ENCODE measurements around the gene POLR2J3.
"Not testable (repeated sequence)": the region's sequence is repeated elsewhere in the genome, so short reads cannot be mapped to it uniquely, and the experiment has no call there.

Gene POLR2J3

DNA sequence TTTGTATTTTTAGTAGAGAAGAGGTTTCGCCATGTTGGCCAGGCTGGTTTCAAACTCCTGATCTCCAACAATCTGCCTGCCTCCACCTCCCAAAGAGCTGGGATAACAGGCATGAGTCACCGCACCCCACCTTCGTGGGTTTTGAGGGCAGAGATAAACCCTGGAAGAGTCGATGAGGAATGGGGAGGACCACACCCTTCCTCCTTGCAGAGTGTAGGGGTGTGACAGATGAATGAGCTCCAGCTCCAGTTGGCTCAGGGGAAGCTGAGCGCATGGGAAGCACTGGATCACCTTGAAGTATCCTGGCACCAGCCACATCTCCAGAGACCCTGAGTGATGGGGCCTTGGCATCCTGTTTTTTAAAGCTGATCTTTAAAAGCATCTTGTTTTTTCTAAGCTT lies 11.1 kb upstream of the POLR2J3 start:
- not testable (repeated sequence) for H3K4me3 ChIP-seq (ENCODE audit: insufficient read depth, low read depth, low read length, poor library complexity, severe bottlenecking); H3K4me1 ChIP-seq (ENCODE audit: control insufficient read depth, insufficient read depth, low read length, poor library complexity, severe bottlenecking)

DNA sequence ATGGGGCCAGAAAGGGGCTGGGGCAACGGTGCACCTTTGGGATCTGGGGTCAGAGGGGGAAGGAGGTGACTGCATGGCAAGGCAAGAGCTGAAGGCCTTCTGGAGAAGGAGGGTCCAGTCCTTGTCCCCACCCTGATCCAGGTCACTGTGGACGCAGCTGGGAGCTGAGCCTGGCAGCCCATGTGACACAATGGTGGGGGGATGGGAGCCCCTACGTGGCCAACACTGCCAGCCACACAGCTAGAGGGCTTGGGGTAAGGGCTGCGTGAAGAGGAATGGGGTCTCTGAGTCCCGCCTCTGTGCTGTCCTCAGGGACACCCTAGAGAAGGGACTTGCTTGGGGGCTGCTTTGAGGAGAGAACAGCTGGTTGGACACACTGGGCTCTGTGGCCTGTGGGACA lies 9.3 kb upstream of the POLR2J3 start:
- H3K4me3 ChIP-seq (ENCODE audit: insufficient read depth, low read depth, low read length, poor library complexity, severe bottlenecking); H3K9me3 ChIP-seq (ENCODE audit: control insufficient read depth, low read length); H3K36me3 ChIP-seq (ENCODE audit: control insufficient read depth, insufficient read depth, low read length); H3K27ac ChIP-seq (ENCODE audit: insufficient read depth, low read length, poor library complexity, severe bottlenecking); H3K27me3 ChIP-seq (replicated peaks; ENCODE audit: control insufficient read depth, insufficient read depth, low read length, poor library complexity, severe bottlenecking); H3K4me1 ChIP-seq (ENCODE audit: control insufficient read depth, insufficient read depth, low read length, poor library complexity, severe bottlenecking); DNase-seq: not testable (repeated sequence)

More for the DNA sequence above, 11.1 kb upstream of the POLR2J3 start:
- H3K27ac ChIP-seq (ENCODE audit: insufficient read depth, low read length, poor library complexity, severe bottlenecking); DNase-seq; H3K27me3 ChIP-seq (replicated peaks; ENCODE audit: control insufficient read depth, insufficient read depth, low read length, poor library complexity, severe bottlenecking); H3K36me3 ChIP-seq (ENCODE audit: control insufficient read depth, insufficient read depth, low read length); H3K9me3 ChIP-seq (ENCODE audit: control insufficient read depth, low read length): not testable (repeated sequence)

DNA sequence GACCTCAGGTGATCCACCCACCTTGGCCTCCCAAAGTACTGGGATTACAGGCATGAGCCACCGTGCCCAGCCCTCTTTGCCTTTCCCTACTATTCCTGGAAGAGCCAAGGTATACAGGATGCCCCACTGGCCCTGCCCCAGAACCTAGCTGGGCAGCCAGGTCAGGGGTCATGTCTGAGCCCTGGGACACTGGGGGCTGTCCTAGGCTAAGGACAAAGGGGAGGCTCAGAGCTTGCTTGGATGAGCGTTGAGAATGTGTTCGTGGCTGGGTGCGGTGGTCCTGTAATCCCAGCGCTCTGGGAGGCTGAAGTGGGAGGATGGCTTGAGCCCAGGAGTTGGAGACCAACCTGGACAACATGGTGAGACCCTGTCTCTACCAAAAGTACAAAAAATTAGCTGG lies 6.1 kb upstream of the POLR2J3 start:
- not testable (repeated sequence) for DNase-seq; H3K36me3 ChIP-seq (ENCODE audit: control insufficient read depth, insufficient read depth, low read length); H3K27ac ChIP-seq (ENCODE audit: insufficient read depth, low read length, poor library complexity, severe bottlenecking)

DNA sequence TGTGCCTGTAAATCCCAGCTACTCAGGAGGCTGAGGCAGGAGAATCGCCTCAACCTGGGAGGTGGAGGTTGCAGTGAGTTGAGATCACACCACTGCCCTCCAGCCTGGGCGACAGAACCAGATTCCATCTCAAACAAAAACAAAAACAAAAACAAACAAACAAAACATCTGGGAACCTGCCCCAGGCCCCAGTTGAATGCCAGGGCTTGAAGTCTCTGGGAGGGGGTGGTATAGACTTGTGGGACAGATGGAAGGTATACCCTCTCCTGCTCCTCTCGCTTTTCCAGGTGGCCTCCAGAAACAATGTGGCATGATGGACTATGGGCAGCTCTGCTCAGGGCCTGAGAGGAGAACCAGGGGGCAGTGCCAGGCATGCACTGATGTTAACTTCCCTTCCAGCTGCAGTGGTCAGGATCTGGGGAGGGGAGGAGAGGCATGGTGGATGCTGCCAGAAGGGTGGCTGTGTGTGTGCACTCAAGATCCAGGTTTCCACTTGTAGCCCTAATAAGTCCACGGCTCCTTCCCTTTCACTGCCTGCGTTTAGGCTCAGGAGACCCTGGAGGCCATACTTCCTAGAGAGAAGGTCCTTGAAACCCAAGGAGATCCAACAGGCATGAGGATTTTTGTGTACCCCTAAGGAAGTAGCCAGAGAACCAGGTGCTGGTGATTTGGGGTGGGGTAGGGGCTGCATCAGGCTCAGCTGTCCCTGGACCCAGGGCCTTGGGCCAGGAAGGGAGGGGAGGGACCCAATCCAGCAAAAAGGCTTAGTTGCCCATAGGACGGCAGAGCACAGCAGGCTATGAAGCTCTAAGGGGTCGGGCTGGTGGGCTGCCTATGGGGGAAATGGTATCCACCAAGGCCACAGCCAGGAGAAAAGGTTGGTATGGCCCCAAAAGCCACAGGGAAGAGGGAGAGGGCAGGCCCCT lies 5.2 kb upstream of the POLR2J3 start:
- not testable (repeated sequence) for H3K9me3 ChIP-seq (ENCODE audit: control insufficient read depth, low read length); H3K4me3 ChIP-seq (ENCODE audit: insufficient read depth, low read depth, low read length, poor library complexity, severe bottlenecking); H3K36me3 ChIP-seq (ENCODE audit: control insufficient read depth, insufficient read depth, low read length); DNase-seq; H3K27me3 ChIP-seq (replicated peaks; ENCODE audit: control insufficient read depth, insufficient read depth, low read length, poor library complexity, severe bottlenecking); H3K4me1 ChIP-seq (ENCODE audit: control insufficient read depth, insufficient read depth, low read length, poor library complexity, severe bottlenecking); H3K27ac ChIP-seq (ENCODE audit: insufficient read depth, low read length, poor library complexity, severe bottlenecking)

More for the DNA sequence above, 6.1 kb upstream of the POLR2J3 start:
- not testable (repeated sequence) for H3K27me3 ChIP-seq (replicated peaks; ENCODE audit: control insufficient read depth, insufficient read depth, low read length, poor library complexity, severe bottlenecking); H3K4me1 ChIP-seq (ENCODE audit: control insufficient read depth, insufficient read depth, low read length, poor library complexity, severe bottlenecking); H3K9me3 ChIP-seq (ENCODE audit: control insufficient read depth, low read length); H3K4me3 ChIP-seq (ENCODE audit: insufficient read depth, low read depth, low read length, poor library complexity, severe bottlenecking)

DNA sequence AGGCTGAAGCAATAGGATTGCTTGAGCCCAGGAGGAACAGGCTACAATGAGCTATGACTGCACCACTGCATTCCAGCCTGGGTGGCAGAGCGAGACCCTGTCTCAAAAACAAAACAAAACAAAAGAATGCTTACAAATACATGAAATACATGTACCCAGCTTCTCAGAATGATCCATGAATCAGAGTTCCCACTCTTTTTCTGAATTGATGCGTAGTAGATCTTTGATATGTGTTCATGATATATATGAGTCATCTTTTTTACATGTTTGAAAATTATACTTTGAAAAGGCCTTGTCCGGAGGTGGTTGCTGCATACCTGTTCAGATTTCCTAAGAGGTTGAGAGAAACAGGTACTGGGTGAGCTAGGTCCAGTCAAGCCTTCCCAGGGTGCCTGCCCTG lies 4.0 kb upstream of the POLR2J3 start:
- DNase-seq; H3K36me3 ChIP-seq (ENCODE audit: control insufficient read depth, insufficient read depth, low read length); H3K4me3 ChIP-seq (ENCODE audit: insufficient read depth, low read depth, low read length, poor library complexity, severe bottlenecking); H3K27me3 ChIP-seq (replicated peaks; ENCODE audit: control insufficient read depth, insufficient read depth, low read length, poor library complexity, severe bottlenecking); H3K9me3 ChIP-seq (ENCODE audit: control insufficient read depth, low read length); H3K4me1 ChIP-seq (ENCODE audit: control insufficient read depth, insufficient read depth, low read length, poor library complexity, severe bottlenecking); H3K27ac ChIP-seq (ENCODE audit: insufficient read depth, low read length, poor library complexity, severe bottlenecking): not testable (repeated sequence)

DNA sequence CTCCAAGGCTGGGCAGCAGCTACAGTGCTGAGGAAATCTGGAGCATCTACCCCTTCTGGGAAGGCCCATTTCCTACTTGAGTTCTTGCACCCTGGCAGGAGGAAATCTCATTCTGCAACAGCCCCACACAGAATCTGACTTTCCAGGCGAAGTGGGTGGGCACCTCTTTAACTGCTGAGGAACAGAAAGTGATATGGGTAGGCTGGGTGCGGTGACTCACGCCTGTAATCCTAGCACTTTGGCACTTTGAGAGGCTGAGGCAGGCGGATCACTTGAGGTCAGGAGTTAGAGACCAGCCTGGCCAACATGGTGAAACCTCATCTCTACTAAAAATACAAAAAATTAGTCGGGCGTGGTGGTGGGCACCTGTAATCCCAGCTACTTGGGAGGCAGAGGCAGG lies 2.2 kb upstream of the POLR2J3 start:
- not testable (repeated sequence) for H3K4me3 ChIP-seq (ENCODE audit: insufficient read depth, low read depth, low read length, poor library complexity, severe bottlenecking); H3K27me3 ChIP-seq (replicated peaks; ENCODE audit: control insufficient read depth, insufficient read depth, low read length, poor library complexity, severe bottlenecking); H3K9me3 ChIP-seq (ENCODE audit: control insufficient read depth, low read length); H3K27ac ChIP-seq (ENCODE audit: insufficient read depth, low read length, poor library complexity, severe bottlenecking); H3K4me1 ChIP-seq (ENCODE audit: control insufficient read depth, insufficient read depth, low read length, poor library complexity, severe bottlenecking); DNase-seq; H3K36me3 ChIP-seq (ENCODE audit: control insufficient read depth, insufficient read depth, low read length)

DNA sequence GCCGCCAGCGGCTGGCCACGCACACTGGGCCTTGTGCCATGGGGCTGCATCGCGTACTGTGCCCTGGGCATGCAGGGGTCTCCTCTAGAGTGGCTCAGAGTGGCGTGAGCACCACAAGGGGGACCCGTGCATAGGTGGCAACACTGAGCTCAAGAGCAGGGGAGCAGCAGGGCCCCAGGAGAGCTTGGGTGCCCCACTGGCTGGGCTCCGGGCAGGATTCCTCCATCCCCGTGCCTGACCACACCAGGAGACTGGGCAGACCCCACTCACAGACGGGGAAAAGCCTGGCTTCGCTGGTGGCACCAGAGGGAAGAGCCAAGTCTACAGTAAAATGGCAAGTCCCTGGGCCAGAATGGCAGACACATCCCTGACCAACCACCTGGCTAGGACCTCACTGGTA lies 3.8 kb downstream of the POLR2J3 start:
- H3K9me3 ChIP-seq (ENCODE audit: control insufficient read depth, low read length); H3K36me3 ChIP-seq (ENCODE audit: control insufficient read depth, insufficient read depth, low read length); H3K4me1 ChIP-seq (ENCODE audit: control insufficient read depth, insufficient read depth, low read length, poor library complexity, severe bottlenecking); DNase-seq; H3K4me3 ChIP-seq (ENCODE audit: insufficient read depth, low read depth, low read length, poor library complexity, severe bottlenecking); H3K27me3 ChIP-seq (replicated peaks; ENCODE audit: control insufficient read depth, insufficient read depth, low read length, poor library complexity, severe bottlenecking); H3K27ac ChIP-seq (ENCODE audit: insufficient read depth, low read length, poor library complexity, severe bottlenecking): not testable (repeated sequence)

DNA sequence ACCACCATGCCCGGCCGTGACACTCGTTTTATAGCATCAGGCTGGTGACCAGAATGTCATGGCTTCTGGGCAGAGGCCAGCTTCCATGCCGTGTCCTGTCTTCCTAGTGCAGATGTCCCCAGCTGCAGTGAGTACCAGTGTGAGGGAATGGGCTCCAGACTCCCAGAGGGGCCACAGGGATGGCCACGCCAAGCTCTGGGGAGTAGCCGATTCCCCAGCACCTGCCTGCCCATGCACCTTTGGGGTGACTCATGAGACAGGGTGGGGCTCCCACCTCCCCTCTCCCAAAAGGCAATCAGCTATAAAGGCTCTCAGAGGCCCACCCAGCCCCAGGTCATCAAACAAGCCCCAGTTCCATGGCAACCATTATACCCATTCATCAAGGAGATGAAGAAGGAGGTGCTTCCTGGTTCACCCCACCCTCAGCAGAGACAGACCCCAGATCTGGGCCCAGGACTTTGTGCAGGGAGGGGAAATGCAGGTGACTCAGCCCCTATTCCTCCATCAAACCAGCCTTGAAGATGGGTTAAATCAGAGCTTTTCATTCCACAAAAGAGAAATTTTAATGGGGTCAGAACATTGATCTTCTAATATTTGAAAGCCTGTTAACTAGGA lies 21.5 kb downstream of the POLR2J3 start, which contains the start of gene SPDYE2:
Gene SPDYE2, plus strand, starts transcription at position 419 of the 615 bp plus-strand sequence. CDS start 2,030 bp downstream, outside the sequence.
- H3K36me3 ChIP-seq (ENCODE audit: control insufficient read depth, insufficient read depth, low read length); H3K27me3 ChIP-seq (replicated peaks; ENCODE audit: control insufficient read depth, insufficient read depth, low read length, poor library complexity, severe bottlenecking); H3K4me1 ChIP-seq (ENCODE audit: control insufficient read depth, insufficient read depth, low read length, poor library complexity, severe bottlenecking); H3K4me3 ChIP-seq (ENCODE audit: insufficient read depth, low read depth, low read length, poor library complexity, severe bottlenecking); H3K27ac ChIP-seq (ENCODE audit: insufficient read depth, low read length, poor library complexity, severe bottlenecking); H3K9me3 ChIP-seq (ENCODE audit: control insufficient read depth, low read length); DNase-seq: not testable (repeated sequence)

DNA sequence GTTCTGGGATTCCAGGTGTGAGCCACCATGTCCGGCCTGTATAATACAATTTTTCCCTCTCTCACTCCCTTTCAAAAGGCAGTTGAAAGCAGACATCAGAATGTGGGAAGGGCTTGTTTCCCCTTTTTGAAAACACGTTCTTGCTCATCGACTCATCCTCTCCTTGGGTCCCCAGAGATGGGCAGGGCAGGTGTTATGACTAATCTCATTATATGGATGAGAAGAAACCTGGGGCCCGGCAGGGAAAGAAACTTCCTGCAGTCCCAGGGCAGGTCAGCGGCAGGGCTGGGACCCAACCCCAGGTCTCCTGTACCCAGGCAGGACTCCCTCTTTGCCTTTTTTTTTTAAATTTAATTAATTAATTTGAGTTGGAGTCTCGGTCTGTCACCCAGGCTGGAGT lies 26.0 kb downstream of the POLR2J3 start:
- not testable (repeated sequence) for H3K27ac ChIP-seq (ENCODE audit: insufficient read depth, low read length, poor library complexity, severe bottlenecking); H3K27me3 ChIP-seq (replicated peaks; ENCODE audit: control insufficient read depth, insufficient read depth, low read length, poor library complexity, severe bottlenecking); H3K36me3 ChIP-seq (ENCODE audit: control insufficient read depth, insufficient read depth, low read length); H3K4me1 ChIP-seq (ENCODE audit: control insufficient read depth, insufficient read depth, low read length, poor library complexity, severe bottlenecking); H3K9me3 ChIP-seq (ENCODE audit: control insufficient read depth, low read length); DNase-seq; H3K4me3 ChIP-seq (ENCODE audit: insufficient read depth, low read depth, low read length, poor library complexity, severe bottlenecking)

DNA sequence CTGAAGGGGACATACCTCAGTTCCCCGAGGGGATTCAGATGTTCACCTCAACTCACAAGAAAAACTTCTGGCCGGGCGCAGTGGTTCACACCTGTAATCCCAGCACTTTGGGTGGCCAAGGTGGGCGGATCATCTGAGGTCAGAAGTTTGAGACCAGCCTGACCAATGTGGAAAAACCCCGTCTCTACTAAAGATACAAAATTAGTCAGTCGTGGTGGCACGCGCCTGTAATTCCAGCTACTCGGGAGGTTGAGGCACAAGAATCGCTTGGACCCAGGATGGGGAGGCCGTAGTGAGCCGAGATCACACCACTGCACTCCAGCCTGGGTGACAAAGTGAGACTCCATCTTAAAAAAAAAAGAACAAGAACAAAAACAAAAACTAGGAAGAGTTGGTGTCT lies 27.1 kb downstream of the POLR2J3 start:
- not testable (repeated sequence) for H3K9me3 ChIP-seq (ENCODE audit: control insufficient read depth, low read length); DNase-seq; H3K4me3 ChIP-seq (ENCODE audit: insufficient read depth, low read depth, low read length, poor library complexity, severe bottlenecking)

More for the DNA sequence above, 27.1 kb downstream of the POLR2J3 start:
- H3K4me1 ChIP-seq (ENCODE audit: control insufficient read depth, insufficient read depth, low read length, poor library complexity, severe bottlenecking); H3K36me3 ChIP-seq (ENCODE audit: control insufficient read depth, insufficient read depth, low read length); H3K27me3 ChIP-seq (replicated peaks; ENCODE audit: control insufficient read depth, insufficient read depth, low read length, poor library complexity, severe bottlenecking); H3K27ac ChIP-seq (ENCODE audit: insufficient read depth, low read length, poor library complexity, severe bottlenecking): not testable (repeated sequence)
